Activated CD4-positive, alpha-beta T cell treated with anti-CD3 and anti-CD28 coated beads for 36 hours (primary cell): ENCODE results near the gene TMEM44. TPM values are rescaled to one million over a fixed set of nuclear protein-coding genes. Genes with fewer than 3 reads are reported as not detected.
"Not testable (repeated sequence)": the region's sequence is repeated elsewhere in the genome, so short reads cannot be mapped to it uniquely, and the experiment has no call there.

Source experiments
- ATAC-seq: fragments of 200-7000 bp; cut with Tn5 transposase; one replicate; pipeline ENCODE4 v1.10.0; 2021; ENCODE audit warnings: mild to moderate bottlenecking, moderate library complexity
- CTCF ChIA-PET: fragments of 350-600 bp; sonication (Branson Sonifier 250); formaldehyde crosslinking; loops from one replicate; lab custom pipeline; 2021; ENCODE audit warnings: antibody characterized with exemption; lab: Charles Lee
- POLR2A ChIA-PET: fragments of 350-600 bp; sonication (Branson Sonifier 250); formaldehyde crosslinking; loops from one replicate; lab custom pipeline; 2021; ENCODE audit warnings: antibody characterized with exemption, inconsistent platforms; lab: Charles Lee
- DNase-seq: peaks from one replicate; pipeline ENCODE4 v3.0.0-alpha.2; 2020
- H3K27ac Mint-ChIP-seq: one replicate; pipeline ENCODE4 v1.8.0; 2021; ENCODE audit warnings: mixed read lengths
- H3K27me3 Mint-ChIP-seq: one replicate; pipeline ENCODE4 v1.8.0; 2021; ENCODE audit warnings: mixed read lengths
- H3K36me3 Mint-ChIP-seq: one replicate; pipeline ENCODE4 v1.8.0; 2021; ENCODE audit warnings: low read depth, mixed read lengths
- H3K4me1 Mint-ChIP-seq: one replicate; pipeline ENCODE4 v1.8.0; 2021; ENCODE audit warnings: mixed read lengths
- H3K4me3 Mint-ChIP-seq: one replicate; pipeline ENCODE4 v1.8.0; 2021; ENCODE audit warnings: mild to moderate bottlenecking, moderate library complexity, mixed read lengths
- H3K9me3 Mint-ChIP-seq: one replicate; pipeline ENCODE4 v1.8.0; 2021; ENCODE audit warnings: low read depth, mixed read lengths
- intact Hi-C, 2 experiments: fragments of 100-400 bp; cut with DNase I in 1 of 2; cut with micrococcal nuclease in 1 of 2; formaldehyde crosslinking; loops; one replicate each; pipeline versions ENCODE4 v1.14.2 to v1.15.1; 2022 to 2024; cut with DNase I, micrococcal nuclease
- total RNA-seq, 2 experiments: library from RNA; stranded (reverse); gene quantifications; one replicate each; pipeline ENCODE4 v1.2.3, GENCODE V29; 2021

Gene TMEM44
- total RNA-seq, 2 experiments from 2014 or later: 3.7 to 4.7 TPM

DNA sequence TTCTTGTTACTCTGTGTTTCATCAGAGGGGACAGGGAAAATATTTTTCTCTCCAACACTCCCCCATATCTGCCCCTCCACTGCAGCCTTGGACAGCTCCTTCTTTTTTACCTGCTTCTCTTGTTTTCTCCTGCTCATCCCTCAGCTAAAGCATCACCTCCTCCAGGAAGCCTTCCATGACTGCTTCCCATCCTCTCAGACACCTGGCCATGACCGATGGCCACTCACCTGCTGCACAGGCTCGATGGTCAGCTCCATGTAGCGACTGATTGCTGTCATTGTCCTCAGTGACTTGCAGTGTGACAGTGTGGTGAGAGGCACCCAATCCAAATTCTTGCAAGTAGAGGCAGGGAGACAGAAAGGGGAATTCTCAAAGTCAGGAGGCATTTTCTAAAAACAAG is 22.5 kb downstream of the TMEM44 start:
- H3K4me1 Mint-ChIP-seq: no peaks in the 10 kb centered on the region
- no peaks in the 10 kb centered on the region for H3K36me3 Mint-ChIP-seq
- no peak overlapping the region for H3K4me3 Mint-ChIP-seq
- intact Hi-C loops: no loop called here
- ChIA-PET CTCF (interaction anchor here (0.7 to 0.8 kb wide), 2 partner anchors 10 to 49 kb away, joined by 4 read pairs; no protein-coding TSS in a partner anchor), POLR2A (no interaction called here)
- no peaks in the 10 kb centered on the region for H3K9me3 Mint-ChIP-seq
- no peak for ATAC-seq
- no peak overlapping the region for H3K27ac Mint-ChIP-seq
- H3K27me3 Mint-ChIP-seq: no peaks in the 10 kb centered on the region
- DNase-seq: no peak

DNA sequence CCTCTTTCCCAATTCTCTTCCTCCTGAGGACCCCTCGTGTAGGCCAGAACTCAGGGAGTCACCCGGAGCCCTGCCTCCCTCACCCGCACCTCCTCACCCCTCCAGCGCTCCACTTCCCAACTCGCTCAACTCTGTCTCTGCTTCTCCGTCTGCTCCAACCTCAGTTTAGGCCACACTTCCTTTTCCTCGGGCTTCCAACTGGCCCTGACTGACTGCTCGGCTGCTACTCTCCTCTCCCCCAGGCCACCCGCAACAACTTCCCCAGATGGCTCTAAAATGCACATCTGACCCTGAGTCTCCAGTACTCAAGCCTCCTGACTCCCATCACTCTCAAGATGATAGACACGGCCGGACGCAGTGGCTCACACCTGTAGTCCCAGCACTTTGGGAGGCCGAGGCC is 23.6 kb downstream of the TMEM44 start:
- Mint-ChIP-seq H3K4me1 (no peaks in the 10 kb centered on the region), H3K4me3 (no peak overlapping the region), H3K27ac (no peak overlapping the region), H3K27me3 (no peaks in the 10 kb centered on the region), H3K9me3 (no peaks in the 10 kb centered on the region), H3K36me3 (no peaks in the 10 kb centered on the region)
- no peak for ATAC-seq
- no peak for DNase-seq
- intact Hi-C loops: no loop called here
- ChIA-PET POLR2A (no interaction called here), CTCF (no interaction called here)

- no peaks in the 10 kb centered on the region for H3K36me3 Mint-ChIP-seq
- H3K27me3 Mint-ChIP-seq: no peaks in the 10 kb centered on the region
- no peaks in the 10 kb centered on the region for H3K9me3 Mint-ChIP-seq
- intact Hi-C loops: no loop called here
- POLR2A ChIA-PET: no interaction called here
- H3K4me1 Mint-ChIP-seq: no peaks in the 10 kb centered on the region
- ATAC-seq (no peak), DNase-seq (no peak)
- CTCF ChIA-PET: no interaction called here
- H3K4me3 Mint-ChIP-seq: no peak overlapping the region
- no peak overlapping the region for H3K27ac Mint-ChIP-seq
Measured at GRCh38 chr3:194608981-194609380, 24.2 kb downstream of the TMEM44 start.

DNA sequence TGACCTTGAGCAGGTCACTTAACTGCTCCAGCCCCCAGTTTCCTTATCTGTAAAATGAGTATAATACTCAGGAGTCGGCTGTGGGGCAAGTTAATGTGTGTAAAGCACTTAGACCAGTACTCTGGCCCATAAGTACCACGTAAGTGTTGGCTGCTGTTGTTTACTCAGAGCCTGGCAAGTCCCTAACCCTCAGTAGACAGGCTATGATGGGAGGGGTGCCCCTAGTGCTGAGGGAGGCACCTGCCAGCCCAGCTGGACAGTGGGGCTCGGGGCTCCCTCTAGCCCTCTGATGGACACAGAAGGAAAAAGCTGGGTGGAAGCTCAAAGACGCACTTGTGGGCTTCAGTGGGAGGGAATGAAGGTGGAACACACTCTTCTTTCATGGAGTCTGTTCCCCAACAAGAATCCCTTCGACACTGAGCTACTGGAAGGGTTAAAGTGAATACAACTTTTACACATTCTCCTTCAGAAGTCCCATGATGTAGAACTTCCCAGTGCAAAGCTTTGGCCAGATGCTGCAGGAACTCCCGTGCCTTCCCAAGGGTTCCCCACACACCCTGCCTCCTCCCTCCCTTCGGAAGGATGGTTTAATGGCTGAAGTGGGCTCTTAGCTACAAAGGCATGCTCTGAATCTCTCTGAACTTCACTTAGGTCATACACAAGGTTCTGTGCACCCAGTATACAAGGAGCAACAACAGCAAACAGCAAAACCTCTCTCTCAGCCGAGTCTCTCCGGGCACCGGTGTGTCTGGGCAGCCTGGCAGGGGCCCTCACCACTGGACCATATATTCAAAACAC is 25.4 kb downstream of the TMEM44 start:
- ChIA-PET POLR2A (interaction anchor here (0.6 kb wide), 1 partner anchor 435 kb away, joined by 3 read pairs; no protein-coding TSS in a partner anchor), CTCF (interaction anchor here (0.5 to 1.1 kb wide), 2 partner anchors 13 to 98 kb away, joined by 3 read pairs; no protein-coding TSS in a partner anchor)
- no peaks in the 10 kb centered on the region for H3K9me3 Mint-ChIP-seq
- no peak overlapping the region for H3K4me3 Mint-ChIP-seq
- ATAC-seq (no peak), DNase-seq (no peak)
- no peaks in the 10 kb centered on the region for H3K36me3 Mint-ChIP-seq
- intact Hi-C loops: no loop called here
- H3K27ac Mint-ChIP-seq: no peak overlapping the region
- no peaks in the 10 kb centered on the region for H3K27me3 Mint-ChIP-seq
- H3K4me1 Mint-ChIP-seq: no peaks in the 10 kb centered on the region

- Mint-ChIP-seq H3K36me3 (no peaks in the 10 kb centered on the region), H3K27ac (no peak overlapping the region), H3K4me3 (no peak overlapping the region), H3K4me1 (no peaks in the 10 kb centered on the region), H3K9me3 (no peaks in the 10 kb centered on the region), H3K27me3 (no peaks in the 10 kb centered on the region)
- ChIA-PET CTCF (no interaction called here), POLR2A (no interaction called here)
- no peak for ATAC-seq
- DNase-seq: no peak
- intact Hi-C loops: no loop called here
Measured at GRCh38 chr3:194606941-194607340, 26.3 kb downstream of the TMEM44 start.

DNA sequence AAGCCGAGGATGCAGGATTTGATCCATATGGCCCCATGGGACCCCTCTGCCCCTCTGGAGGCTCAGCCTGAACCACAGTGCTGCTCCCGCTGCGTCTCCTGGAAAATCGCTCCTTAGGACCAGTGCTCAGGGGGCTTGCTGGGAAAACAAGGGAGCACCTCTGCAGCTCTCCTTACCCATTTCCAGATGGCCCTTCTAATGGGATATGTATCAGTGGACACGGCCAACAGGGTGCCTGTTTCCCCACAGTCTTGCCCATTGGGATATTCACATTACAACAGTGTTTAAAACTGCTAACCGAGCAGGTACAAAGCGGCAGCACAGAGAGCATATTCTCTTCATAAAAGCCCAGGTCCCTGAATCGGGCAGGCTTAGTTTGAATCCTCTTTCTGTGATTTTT is 27.1 kb downstream of the TMEM44 start:
- no peaks in the 10 kb centered on the region for H3K36me3 Mint-ChIP-seq
- H3K27ac Mint-ChIP-seq: no peak overlapping the region
- DNase-seq (no peak), ATAC-seq (no peak)
- ChIA-PET CTCF (no interaction called here), POLR2A (no interaction called here)
- H3K4me3 Mint-ChIP-seq: no peak overlapping the region
- no peaks in the 10 kb centered on the region for H3K27me3 Mint-ChIP-seq
- no peaks in the 10 kb centered on the region for H3K4me1 Mint-ChIP-seq
- intact Hi-C loops: no loop called here
- H3K9me3 Mint-ChIP-seq: no peaks in the 10 kb centered on the region

- POLR2A ChIA-PET: interaction anchor here (0.6 kb wide), 1 partner anchor 28 kb away, joined by 4 read pairs; the partner anchor contains the start of gene TMEM44
- H3K27me3 Mint-ChIP-seq, DNase-seq, H3K27ac Mint-ChIP-seq, H3K9me3 Mint-ChIP-seq, intact Hi-C loops, H3K36me3 Mint-ChIP-seq, H3K4me3 Mint-ChIP-seq, ATAC-seq, H3K4me1 Mint-ChIP-seq: not testable (repeated sequence)
- CTCF ChIA-PET: interaction anchor here (0.6 to 1.5 kb wide), 6 partner anchors 9 to 905 kb away, joined by 3 to 5 read pairs (median 4); no protein-coding TSS in a partner anchor
Measured at GRCh38 chr3:194605314-194605713, 27.9 kb downstream of the TMEM44 start.

DNA sequence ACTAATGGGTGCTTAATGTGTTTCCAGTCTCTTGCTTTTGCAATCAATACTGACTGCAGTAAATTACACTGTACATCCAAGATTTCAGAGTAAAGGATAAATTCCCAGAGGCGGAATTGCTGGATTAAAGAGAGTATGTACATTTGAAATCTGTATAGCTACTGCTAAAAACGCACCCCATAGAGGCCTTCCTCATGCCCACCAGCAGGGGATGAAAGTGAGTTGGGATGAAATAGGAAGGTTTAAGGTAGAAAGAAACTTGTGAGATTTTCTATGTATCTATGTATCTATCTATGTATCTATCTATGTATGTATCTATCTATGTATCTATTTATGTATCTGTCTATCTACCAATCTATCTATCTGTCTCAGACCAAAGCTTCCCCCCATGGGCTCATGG is 28.4 kb downstream of the TMEM44 start:
- Mint-ChIP-seq H3K4me1 (no peaks in the 10 kb centered on the region), H3K36me3 (no peaks in the 10 kb centered on the region), H3K4me3 (no peak overlapping the region), H3K9me3 (no peaks in the 10 kb centered on the region), H3K27me3 (no peaks in the 10 kb centered on the region), H3K27ac (no peak overlapping the region)
- ChIA-PET POLR2A (interaction anchor here (0.6 kb wide), 1 partner anchor 29 kb away, joined by 4 read pairs; the partner anchor contains the start of gene TMEM44), CTCF (interaction anchor here (0.8 to 1.5 kb wide), 5 partner anchors 9 to 270 kb away, joined by 3 to 5 read pairs (median 5); no protein-coding TSS in a partner anchor)
- intact Hi-C loops: no loop called here
- DNase-seq: no peak
- no peak for ATAC-seq

- Mint-ChIP-seq H3K27ac (no peak overlapping the region), H3K36me3 (no peaks in the 10 kb centered on the region), H3K27me3 (no peaks in the 10 kb centered on the region), H3K4me1 (no peaks in the 10 kb centered on the region), H3K4me3 (no peak overlapping the region), H3K9me3 (no peaks in the 10 kb centered on the region)
- ATAC-seq (no peak), DNase-seq (no peak)
- POLR2A ChIA-PET: no interaction called here
- intact Hi-C loops: no loop called here
- CTCF ChIA-PET: interaction anchor here (1.4 to 1.5 kb wide), 2 partner anchors 10 to 133 kb away, joined by 5 read pairs; no protein-coding TSS in a partner anchor
Measured at GRCh38 chr3:194604126-194604525, 29.1 kb downstream of the TMEM44 start.

GRCh38 chr3:194602669-194603171 is 30.5 kb downstream of the TMEM44 start:
- H3K4me1 Mint-ChIP-seq: no peaks in the 10 kb centered on the region
- no peak overlapping the region for H3K27ac Mint-ChIP-seq
- ATAC-seq: no peak
- ChIA-PET CTCF (interaction anchor here (0.6 to 1.6 kb wide), 3 partner anchors 12 to 724 kb away, joined by 3 to 4 read pairs (median 3); no protein-coding TSS in a partner anchor), POLR2A (no interaction called here)
- DNase-seq: no peak
- H3K27me3 Mint-ChIP-seq: no peaks in the 10 kb centered on the region
- no peaks in the 10 kb centered on the region for H3K36me3 Mint-ChIP-seq
- H3K4me3 Mint-ChIP-seq: no peak overlapping the region
- intact Hi-C loops: no loop called here
- no peaks in the 10 kb centered on the region for H3K9me3 Mint-ChIP-seq

DNA sequence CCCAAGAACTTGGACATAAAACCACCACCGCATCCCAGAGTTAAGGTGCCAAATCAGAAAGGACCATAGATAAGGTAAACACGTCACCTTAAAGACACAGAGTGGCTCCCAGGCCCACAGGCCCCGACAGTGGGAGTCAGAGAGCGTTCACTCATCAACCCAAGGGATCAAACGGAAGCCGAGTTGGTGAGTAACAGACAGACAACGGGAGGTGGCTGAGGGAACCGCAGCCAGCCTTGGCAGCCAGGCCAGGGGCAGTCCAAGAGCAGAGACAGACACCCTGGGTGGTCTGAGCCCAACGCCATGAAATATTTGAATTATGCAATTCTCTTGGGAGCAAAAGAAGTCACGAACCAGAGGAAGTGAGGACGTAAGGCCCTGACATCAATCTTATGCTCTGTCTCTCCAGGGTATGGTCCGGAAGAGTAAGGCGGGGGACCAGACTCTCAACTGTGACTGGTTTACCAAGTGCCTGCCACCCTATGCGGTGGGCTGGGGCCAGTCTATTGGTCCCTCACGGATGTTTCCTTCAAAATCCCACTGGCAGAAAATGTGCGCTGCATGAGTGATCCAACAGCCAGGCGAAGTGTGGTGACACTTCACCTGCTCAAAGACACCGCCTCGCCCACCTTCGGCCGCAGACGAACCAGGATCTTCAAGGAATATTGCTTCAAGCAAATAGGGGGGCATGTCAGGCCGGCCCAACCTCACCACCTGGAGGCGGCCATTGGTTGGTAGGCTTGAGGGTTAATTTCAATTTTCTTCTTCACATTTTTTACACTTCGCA is 34.3 kb downstream of the TMEM44 start:
- DNase-seq: no peak
- Mint-ChIP-seq H3K9me3 (no peaks in the 10 kb centered on the region), H3K36me3 (no peaks in the 10 kb centered on the region), H3K27ac (no peak overlapping the region), H3K4me3 (no peak overlapping the region), H3K4me1 (peaks cover 3% of the 10 kb centered on the region), H3K27me3 (no peaks in the 10 kb centered on the region)
- ChIA-PET CTCF (no interaction called here), POLR2A (no interaction called here)
- intact Hi-C loops: no loop called here
- ATAC-seq: no peak
